Activated gamma-delta T cell treated with Interleukin-2 at 50 U/mL for 16 hours (primary cell): Measurements from ENCODE around the gene ZBTB8OS.
"Not testable (repeated sequence)": the region's sequence is repeated elsewhere in the genome, so short reads cannot be mapped to it uniquely, and the experiment has no call there.

ENCODE experiments used
- DNase-seq: peaks from one replicate; pipeline ENCODE4 v3.0.0-alpha.2; 2020

The ZBTB8OS gene

DNA sequence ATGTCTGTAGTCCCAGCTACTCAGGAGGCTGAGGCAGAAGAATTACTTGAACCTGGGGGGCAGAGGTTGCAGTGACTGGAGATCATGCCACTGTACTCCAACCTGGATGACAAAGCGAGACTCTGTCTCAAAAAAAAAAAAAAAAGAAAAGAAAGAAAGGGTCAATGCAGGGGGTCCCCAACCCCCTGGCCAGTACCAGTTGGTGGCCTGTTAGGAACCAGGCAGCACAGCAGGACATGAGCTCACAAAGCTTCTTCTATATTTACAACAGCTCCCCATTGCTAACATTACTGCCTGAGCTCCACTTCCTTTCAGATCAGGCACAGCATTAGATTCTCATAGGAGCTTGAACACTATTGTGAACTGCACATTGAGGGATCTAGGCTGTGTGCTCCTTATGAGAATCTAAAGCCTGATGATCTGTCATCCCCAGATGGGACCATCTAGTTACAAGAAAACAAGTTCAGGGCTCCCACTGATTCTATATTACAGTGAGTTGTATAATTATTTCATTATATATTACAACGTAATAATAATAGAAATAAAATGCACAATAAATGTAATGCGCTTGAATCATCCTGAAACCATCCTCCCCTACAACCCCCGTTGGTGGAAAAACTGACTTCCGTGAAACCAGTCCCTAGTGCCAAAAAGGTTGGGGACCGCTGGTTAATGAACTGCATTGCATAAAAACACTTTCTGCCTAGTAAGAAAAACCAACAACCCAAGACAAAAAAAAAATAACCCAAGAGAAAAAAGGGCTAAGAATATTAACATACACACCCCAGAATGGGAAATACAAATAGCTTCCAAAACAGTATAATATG, 2.8 kb downstream of the ZBTB8OS start:
- DNase-seq: no peak

DNA sequence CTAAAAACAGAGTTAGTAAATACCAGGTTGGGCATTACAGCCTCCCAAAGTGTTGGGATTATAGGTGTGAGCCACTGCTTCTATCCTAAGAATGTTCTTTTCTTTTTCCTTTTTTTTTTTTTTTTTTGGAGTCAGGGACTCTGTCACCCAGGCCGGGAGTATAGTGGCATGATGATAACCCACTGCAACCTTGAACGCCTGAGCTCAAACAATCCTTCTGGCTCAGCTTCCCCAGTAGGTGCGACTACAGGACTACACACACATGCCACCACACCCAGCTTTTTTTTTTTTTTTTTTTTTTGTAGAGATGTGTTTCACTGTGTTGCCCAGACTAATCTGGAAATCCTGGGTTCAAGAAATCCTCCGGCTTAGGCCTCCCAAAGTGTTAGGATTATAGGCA, 5.9 kb downstream of the ZBTB8OS start:
- DNase-seq: no peak

DNA sequence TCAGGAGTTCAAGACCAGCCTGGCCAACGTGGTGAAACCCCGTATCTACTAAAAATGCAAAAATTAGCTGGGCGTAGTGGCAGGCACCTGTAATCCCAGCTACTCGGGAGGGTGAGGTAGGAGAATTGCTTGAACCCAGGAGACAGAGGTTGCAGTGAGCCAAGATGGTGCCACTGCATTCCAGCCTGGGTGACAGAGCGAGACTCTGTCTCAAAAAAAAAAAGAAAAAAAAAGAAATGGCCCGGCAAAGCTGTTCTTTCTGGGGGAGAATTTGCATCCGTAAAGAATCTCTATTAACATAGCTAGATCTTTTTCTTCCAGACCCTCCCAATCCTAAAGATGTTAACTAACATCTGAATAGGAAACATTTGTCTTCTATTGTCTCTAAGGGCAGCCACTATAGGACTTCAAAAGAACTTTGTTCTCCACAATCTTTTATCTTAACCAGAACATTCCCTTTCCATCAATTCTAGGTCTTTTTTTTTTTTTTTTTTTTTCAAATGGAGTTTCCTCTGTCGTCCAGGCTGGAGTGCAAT, 8.0 kb downstream of the ZBTB8OS start:
- DNase-seq: not testable (repeated sequence)

DNA sequence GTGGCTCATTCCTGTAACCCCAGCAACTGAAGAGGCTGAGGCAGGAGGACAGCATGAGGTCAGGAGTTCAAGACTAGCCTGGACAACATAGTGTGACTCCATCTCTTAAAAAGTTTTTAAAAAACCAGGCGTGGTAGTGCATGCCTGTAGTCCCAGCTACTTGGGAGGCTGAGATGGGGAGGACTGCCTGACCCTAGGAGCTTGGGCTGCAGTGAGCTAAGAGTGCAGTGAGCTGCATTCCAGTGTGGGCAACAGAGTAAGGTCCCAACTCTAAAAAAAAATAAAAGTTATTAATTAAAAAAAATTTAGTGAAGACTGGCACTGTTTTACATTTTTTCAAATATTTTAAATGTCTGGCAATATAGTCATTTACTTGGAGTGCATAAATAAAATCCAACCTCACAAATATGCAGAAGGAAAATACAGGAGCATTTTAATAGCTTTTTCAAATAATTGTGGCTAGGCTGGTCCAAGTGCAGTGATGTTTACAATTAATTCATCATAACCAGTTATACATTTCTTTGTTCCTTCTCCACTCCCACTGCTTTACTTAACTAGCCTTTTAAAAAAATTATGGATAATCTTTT, 10.8 kb downstream of the ZBTB8OS start:
- no peak for DNase-seq

DNA sequence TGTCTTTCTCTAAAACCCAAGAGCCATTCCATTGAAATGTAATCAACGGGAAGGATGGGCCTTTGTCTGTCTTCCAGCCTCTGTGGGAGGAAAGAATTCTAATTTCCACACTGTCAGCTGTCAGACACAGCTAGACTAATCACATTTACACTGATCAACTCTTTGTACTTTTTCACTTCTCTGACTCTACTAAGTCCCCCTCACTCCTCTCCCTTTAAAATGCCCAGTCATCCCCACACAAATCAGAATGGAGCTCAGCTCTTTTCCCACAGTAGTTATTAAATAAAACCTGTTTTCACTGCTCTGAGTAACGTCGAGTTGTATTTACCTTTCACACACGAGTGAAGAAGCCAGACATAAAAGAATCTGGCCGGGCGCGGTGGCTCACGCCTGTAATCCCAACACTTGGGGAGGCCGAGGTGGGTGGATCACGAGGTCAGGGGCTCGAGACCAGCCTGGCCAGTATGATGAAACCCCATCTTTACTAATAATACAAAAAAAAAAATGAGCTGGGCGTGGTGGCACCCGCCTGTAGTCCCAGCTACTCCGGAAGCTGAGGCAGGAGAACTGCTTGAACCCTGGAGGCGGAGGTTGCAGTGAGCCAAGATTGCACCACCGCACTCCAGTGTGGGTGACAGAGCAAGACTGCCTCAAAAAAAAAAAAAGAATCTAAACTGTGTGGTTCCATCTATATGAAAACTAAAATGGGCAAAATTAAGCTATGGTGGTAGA, 13.3 kb downstream of the ZBTB8OS start:
- DNase-seq: no peak

DNA sequence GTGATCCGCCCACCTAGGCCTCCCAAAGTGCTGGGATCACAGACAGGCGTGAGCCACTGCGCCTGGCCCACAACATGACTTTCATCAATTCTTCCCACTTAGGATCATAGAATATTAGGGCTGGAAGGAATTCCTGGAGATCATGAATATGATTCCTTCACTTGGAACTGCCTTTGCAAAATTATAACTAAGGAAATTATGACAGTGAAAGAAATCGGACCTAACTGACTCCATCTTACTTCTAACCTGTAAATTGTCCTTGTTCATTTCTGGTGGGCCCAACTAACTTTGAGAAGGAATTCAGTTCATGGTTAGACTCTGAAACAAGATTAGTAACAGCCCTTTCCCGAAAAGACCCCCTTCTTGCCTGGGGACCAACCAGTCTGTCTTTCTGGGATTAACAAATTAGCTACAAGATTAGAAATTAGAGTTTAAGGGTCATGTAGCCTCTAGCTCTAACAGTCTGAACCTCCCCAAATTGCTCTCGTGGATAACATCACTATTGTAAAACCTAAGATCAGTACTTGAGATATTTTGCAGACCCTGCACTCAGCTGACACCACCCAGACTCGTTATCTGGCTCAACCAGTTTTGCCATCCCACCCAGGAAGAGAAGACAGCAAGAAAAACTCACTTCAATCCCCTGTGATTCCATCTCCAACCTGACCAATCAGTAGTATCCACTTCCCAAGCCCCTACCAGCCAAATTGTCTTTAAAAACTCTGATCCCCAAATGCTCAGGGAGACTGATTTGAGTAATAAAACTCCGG, 14.7 kb downstream of the ZBTB8OS start:
- DNase-seq: no peak

DNA sequence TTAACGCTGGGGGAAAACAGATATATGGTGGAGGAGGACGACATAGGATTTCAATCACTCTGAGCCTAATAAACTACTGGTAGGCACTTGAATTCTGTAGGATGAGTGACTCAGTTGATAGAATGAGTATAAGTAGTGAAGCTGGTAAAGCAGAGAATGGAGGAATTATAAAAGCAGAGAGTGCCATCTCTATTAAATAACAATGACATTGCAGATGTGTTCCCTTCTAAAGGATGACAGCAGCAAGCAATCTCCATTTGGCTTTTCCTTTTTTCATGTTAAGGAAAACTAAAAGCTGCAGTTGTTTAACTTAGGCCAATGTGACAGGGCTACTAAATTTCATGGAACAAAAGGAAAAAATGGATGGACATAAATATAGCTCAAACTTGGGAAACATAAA, 17.5 kb downstream of the ZBTB8OS start:
- no peak for DNase-seq

DNA sequence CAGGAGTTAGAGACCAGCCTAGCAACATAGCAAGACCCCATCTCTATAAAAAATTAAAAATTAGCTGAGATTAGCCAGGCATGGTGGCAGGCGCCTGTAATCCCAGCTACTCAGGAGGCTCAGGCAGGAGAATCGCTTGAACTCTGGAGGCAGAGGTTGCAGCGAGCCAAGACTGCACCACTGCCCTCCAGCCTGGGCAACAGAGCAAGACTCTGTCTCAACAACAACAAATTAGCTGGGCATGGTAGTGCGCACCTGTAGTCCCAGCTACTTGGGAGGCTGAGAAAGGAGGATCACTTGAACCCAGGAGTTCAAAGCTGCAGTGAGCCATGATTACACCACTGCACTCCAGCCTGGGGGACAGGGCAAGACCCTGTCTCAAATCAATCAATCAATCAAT, 20.2 kb downstream of the ZBTB8OS start:
- not testable (repeated sequence) for DNase-seq

DNA sequence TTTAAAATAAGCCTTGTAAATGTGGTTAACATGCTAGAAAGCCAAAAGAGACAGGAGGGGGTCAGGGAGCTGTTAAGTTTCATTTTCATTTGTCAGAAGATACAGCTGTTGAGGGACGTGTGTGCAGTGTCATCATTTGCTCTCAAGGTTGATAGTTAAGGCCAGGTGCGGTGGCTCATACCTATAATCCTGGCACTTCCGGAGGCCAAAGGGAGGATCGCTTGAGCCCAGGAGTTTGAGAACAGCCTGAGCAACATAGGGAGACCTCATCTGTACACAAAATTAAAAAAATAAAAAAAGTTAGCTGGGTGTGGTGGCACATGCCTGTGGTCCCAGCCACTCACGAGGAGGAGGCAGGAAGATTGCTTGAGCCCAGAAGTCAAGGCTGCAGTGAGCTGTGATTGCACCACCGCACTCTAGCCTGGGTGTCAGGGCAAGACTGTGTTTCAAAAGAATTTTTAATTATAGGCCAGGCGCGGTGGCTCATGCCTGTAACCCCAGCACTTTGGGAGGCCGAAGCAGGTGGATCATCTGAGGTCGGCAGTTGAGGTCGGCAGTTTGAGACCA, 22.7 kb downstream of the ZBTB8OS start:
- DNase-seq: peak; percentile 9

DNA sequence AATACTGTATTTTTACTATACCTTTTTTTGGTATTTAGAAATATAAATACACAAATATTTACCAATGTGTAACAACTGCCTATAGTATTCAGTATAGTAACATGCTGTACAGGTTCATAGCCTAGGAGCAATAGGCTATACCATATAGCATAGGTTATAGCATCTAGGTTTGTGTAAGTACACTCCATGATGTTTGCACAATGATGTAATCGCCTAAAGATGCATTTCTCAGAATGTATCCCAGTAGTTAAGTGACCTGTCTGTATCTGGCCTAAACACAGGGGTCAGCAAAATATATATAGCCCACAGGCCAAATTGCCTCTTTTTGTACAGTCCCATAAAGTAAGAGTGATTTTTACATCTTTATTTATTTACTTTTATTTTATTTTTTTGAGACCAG, 24.2 kb downstream of the ZBTB8OS start:
- no peak for DNase-seq

DNA sequence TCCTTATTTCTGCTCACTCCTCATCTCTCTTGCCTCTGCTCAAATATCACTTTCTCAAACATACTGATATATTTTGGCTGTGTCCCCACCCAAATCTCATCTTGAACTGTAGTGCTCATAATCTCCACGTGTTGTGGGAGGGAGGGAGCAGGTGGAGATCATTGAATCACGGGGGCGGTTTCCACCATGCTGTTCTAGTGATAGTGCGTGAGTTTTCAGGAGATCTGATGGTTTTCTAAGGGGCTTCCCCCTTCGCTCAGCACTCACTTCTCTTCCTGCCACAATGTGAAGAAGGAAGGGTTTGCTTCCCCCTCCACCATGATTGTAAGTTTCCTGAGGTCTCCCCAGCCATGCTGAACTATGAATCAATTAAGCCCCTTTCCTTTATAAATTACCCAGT, 26.6 kb downstream of the ZBTB8OS start:
- DNase-seq: no peak

DNA sequence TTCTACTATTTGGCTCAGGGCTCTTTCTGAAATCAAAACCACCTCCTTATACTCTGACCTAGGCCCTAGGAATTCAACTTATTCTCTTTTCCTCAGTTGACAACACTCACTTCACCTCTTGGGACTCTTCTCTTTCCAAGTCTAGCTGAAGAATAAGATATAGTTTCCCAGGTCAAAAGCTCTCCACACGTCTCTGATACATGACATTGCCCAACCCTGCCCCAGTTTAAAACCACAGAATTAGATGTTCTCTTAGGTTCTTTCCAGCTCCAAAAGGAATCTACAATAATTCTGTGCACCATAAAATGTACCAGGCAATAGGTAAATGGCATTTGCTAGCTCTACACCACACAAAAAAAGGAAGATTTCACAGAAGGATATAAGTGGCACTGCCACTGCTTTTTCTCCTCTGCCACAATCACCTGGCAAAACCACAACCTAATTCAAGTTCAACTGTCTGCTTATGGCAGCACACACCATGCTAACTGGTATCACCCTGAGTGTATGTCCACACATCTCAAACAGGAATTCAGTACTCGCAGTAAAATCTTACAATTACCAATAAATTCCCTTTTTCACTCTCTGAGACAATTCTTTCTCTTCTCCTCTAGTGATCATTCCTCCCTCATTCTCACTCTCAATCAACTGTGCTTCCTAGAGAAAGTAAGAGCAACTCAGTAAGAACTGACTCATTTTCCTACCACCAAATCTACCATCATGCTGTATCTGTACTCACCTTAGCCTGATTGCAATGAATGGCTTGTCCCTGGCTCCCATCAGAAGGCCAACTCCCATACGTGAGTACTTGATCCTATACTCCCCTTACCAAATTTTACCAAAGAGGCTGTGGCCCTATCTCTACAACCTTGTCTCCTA, 27.3 kb downstream of the ZBTB8OS start:
- DNase-seq: no peak

DNA sequence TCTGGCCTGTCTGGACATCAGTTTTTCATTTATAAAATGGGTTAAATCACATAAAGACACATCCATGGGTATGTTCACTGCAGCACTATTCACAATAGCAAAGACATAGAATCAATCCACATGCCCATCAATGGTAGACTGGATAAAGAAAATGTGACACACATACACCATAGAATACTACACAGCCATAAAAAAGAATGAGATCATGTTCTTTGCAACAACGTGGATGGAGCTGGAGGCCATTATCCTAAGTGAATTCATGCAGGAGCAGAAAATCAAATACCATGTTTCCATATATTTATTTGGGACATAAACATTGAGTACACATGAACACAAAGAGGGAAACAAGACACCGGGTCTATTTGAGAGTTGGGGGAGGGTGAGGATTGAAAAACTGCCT, 28.1 kb downstream of the ZBTB8OS start:
- no peak for DNase-seq

DNA sequence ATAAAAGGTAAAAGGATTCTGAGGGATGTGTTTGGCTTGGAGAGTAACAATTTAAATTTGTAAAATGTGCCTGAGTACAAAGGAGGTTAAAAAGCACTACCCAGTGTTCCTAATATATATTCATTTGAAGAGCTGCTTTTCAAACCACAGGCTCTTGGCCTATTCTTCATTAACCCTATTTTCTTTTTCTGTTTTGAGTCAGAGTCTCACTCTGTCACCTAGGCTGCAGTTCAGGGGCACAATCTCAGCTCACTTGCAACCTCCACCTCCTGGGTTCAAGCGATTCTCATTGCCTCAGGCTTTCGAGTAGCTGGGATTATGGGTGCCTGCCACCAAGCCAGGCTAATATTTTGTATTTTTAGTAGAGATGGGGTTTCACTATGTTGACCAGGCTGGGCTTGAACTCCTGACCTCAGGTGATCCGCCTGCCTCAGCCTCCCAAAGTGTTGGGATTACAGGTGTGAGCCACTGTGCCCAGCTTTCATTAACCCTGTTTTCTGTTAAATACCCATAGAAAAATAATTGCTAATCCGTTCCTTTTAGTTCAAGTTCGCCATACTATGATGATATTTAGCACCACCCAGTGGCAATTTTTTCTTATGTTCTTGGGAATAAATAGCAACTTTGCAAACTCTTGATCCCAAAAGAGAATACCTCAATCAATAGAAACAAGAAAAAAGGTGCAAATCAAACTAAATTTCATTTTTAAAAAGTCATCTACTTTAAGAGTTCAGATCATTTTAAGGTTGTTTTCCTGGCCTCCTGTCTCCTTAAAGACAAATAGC, 30.5 kb downstream of the ZBTB8OS start:
- no peak for DNase-seq

DNA sequence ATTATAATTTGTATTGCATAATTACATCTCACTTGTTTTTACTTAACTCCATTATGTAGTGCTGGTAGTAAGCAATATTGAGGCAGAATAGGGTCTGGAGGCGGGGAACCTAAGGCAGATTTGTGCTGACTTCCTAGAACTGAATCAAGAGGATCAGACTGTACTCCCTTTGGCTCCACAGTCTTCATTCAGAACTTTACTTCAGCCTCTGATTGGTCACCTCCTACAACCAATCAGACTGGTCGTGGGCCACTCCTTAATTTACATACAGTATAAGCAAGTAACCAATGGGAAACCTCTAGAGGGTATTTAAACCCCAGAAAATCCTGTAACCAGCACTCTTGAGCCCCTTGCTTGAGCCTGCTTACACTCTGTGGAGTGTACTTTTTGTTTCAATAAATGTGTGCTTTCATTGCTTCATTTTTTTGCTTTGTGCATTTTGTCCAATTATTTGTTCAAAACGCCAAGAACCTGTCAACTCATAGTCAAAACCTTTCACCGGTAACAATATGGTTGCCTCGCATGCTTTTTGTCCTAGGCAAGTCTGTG, 31.6 kb downstream of the ZBTB8OS start:
- DNase-seq: no peak

DNA sequence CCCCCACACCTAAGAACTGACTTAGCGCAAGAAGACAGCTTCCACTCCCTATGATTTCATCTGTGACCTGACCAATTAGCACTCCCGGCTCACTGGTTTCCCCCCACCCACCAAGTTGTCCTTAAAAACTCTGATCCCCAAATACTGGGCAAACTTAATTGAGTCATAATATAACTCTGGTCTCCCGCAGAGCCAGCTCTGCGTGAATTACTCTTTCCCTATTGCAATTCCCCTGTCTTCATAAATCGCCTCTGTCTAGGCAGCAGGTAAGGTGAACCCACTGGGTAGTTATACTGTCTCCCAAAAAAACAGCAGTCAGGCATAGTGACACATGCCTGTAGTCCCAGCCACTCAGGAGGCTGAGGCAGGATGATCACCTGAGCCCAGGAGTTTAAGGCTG, 36.9 kb downstream of the ZBTB8OS start:
- DNase-seq: no peak

DNA sequence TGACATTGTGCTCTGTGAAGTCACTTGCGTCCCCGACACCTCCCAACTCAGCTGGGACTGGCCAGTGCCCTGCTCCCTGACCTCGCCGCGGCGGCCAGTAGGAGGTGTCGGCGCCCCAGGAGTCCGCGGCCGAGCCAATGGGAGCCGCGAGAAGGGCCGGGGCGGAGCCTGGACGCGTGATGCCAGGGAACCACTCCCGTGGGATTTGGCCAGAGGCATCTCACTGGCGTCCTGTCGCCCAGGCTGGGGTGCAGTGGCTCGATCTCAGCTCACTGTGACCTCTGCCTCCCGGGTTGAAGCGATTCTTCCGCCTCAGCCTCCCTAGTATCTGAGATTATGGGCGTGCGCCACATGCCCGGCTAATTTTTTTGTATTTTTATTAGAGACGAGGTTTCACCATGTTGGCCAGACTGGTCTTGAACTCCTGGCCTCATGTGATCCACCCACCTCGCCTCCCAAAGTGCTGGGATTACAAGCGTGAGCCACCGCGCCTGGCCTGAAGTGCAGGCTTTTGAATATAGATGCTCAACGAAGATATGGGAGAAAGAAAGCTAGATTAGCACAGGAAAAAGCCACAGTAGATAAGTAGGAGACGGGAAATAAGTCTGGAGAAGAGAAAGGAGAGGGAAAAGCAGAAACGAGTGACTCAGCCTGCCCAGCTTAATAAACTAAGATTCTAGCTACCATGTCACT, 38.0 kb downstream of the ZBTB8OS start:
- peak; percentile 18 for DNase-seq

DNA sequence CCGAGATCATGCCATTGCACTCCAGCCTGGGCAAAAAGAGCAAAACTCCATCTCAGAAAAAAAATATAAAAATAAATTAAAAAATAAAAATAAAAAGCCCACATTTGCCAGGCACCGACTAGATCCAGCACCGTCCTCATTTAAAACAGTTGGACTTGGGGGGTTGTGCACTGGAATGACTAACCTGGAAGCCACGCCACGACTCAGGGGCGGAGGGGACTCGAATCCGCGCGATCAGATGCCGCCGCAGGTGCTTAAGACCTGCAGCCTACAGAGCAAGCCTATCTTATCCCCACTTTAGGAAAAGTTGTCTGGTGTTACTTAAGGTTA, 38.5 kb downstream of the ZBTB8OS start:
- no peak for DNase-seq

DNA sequence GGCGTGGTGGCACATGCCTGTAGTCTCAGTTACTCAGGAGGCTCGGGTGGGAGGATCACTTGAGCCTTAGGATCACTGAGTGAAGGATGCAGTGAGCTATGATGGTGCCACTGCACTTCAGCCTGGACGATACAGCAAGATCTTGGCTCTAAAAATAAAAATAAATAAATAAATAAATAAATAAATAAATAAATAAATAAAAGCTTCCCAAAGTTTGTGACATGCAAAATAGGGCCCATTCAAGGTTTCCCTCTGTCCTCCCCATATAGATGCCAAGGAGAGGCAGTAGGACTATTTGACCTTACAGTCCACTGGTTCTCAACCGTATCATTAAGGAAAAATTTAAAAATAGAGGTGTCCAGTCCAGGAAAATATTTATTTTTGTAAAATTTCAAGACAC, 41.2 kb downstream of the ZBTB8OS start:
- no peak for DNase-seq
